Fibroblast of skin of right biceps (primary cell): ENCODE measurements around the gene IL20RA.
"Not testable (repeated sequence)": the region's sequence is repeated elsewhere in the genome, so short reads cannot be mapped to it uniquely, and the experiment has no call there.

ENCODE experiments used
- DNase-seq: peaks from one replicate; pipeline ENCODE4 v3.0.0-alpha.2; 2013

Gene IL20RA

GRCh38 chr6:137002505-137002904 lies 42.3 kb downstream of the IL20RA start:
- DNase-seq = no peak

DNA sequence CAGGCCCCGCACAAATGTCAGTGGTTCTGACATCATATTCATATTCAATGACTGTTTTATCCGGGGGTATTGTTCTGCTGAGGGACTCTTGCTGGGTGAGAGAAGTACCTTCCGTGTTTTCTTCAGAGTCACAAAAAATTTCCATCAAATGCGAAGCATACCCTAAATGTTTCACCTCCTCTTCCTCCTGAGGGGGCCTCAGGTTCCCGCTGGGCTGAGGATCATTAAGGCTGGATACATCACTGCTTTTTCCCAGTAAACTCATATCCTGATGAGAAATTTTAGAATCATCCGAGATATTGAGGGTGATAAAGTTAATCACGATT lies 42.8 kb downstream of the IL20RA start:
- DNase-seq = no peak

- DNase-seq = no peak
Observed at GRCh38 chr6:137001299-137001976, 43.3 kb downstream of the IL20RA start.

- no peak for DNase-seq
Observed at GRCh38 chr6:137000825-137001224, 43.9 kb downstream of the IL20RA start.

GRCh38 chr6:136995521-136995920 lies 49.2 kb downstream of the IL20RA start:
- DNase-seq = no peak

- DNase-seq = no peak
Observed at GRCh38 chr6:136994782-136995181, 50.0 kb downstream of the IL20RA start.

- no peak for DNase-seq
Observed at GRCh38 chr6:136992113-136992512, 52.7 kb downstream of the IL20RA start.

- DNase-seq = no peak
Observed at GRCh38 chr6:136991646-136992045, 53.1 kb downstream of the IL20RA start.

DNA sequence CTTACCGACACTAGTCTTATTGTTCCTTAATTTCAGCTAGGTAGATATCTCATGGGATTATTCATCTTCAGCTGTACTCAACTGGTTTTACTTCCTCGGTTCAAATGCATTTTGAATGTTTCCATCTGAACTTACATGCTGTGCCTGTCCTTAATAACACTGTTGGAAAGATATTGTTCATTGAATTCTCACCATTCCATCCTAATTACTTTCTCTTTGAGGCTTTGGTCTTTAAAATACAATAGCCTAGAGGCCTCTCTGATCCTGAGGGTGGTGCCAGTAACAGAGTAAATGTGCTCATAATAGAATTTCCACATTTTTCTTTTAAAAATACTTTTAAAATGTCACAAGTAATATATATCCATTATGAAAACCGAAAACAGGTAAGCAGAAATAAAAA lies 54.0 kb downstream of the IL20RA start:
- no peak for DNase-seq

GRCh38 chr6:136990242-136990578 lies 54.6 kb downstream of the IL20RA start:
- DNase-seq = no peak

- no peak for DNase-seq
Observed at GRCh38 chr6:136989571-136990241, 55.1 kb downstream of the IL20RA start.

- no peak for DNase-seq
Observed at GRCh38 chr6:136987526-136987925, 57.2 kb downstream of the IL20RA start.

GRCh38 chr6:136985502-136985901 lies 59.3 kb downstream of the IL20RA start:
- no peak for DNase-seq

GRCh38 chr6:136984578-136984977 lies 60.2 kb downstream of the IL20RA start:
- DNase-seq = no peak

- DNase-seq = no peak
Observed at GRCh38 chr6:136983687-136984086, 61.1 kb downstream of the IL20RA start.

DNA sequence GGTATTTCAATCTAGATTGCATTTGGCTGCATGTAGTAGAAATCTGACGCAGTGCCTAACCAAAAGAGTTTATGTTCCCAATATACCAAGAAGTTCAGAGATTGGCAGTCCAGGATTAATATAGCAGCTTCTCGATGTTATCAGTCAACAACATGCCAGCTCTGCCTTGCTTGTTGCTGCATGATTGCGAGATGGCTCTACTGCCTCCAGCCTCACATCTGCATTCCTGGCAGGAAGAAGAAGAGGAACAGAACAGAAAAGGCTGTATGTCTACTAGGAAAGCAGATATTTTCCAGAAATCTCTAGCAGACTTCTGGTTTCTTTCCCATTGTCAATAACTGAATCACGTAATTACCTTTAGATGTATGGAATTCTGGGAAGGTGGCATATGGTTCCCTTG lies 61.8 kb downstream of the IL20RA start:
- no peak for DNase-seq

GRCh38 chr6:136980070-136980469 lies 64.7 kb downstream of the IL20RA start:
- DNase-seq = no peak

DNA sequence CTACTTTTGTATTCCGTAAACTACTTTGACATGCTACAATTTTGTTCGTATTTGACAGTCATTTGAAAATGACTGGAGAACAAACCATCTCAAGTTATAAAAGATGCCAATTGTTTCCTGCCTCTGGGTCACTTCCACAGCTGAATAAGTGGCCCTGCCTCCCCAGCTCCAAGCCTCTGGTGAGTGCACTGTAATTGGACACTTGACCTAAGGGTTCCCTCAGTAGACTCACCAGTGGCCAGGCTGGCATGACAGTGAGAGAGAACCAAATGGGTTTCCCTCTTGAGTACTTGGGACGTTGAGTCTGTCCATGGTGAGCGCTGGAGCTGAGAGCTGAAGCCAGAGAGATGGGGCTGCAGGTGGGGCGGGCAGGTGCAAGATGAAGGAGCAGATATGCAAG lies 65.6 kb downstream of the IL20RA start:
- DNase-seq = no peak

- DNase-seq = no peak
Observed at GRCh38 chr6:136977075-136977474, 67.7 kb downstream of the IL20RA start.

DNA sequence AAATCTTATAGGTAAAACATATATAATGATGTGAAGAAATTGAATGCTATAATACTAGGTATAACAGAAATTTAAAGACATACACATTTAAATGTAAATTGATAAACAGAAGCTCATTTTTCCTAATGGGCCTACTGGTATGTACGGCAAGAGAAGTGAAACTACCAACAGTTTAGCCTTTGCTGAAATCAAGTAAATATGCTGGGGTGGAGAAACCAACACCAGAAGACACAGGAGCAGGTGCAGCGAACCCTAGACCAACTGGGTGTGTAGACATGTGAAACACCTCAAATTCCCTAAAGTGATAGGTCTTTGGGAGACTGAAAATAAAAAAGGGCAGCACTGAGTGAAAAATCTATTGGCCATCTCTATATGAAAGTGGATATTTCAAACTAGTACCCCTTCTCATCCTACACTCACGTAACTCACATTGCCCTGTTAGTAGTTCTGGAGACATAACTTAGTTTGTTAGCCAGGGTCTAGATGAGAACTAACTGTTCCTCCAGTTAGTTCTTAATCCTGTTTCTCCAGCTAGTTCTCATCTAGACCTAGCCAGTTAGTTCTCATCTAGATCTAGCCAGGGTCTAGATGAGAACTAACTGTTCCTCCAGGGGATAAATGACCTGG lies 69.6 kb downstream of the IL20RA start:
- DNase-seq = no peak

- DNase-seq = not testable (repeated sequence)
Observed at GRCh38 chr6:136973781-136974180, 71.0 kb downstream of the IL20RA start.

DNA sequence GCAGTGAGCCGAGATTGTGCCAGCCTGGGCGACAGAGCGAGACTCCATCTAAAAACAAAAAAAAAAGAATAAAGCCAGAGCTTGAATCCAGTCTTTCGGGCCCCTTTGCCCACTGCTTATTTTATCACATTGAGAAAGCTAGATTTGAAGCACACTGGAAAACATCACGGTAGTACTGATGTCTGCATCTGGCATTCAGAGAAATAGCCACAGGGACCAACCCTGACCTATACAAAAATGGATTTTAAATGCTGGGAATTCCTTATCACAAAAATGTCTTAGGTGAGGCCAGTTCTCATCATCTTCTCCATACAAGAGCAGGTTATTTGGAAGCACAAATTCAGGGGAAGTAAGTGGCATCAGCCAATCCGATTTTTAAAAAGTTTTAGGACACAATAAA lies 73.2 kb downstream of the IL20RA start:
- DNase-seq = no peak

- DNase-seq = no peak
Observed at GRCh38 chr6:136969930-136970329, 74.8 kb downstream of the IL20RA start.

GRCh38 chr6:136969433-136969832 lies 75.3 kb downstream of the IL20RA start:
- DNase-seq = no peak

- DNase-seq = no peak
Observed at GRCh38 chr6:136968837-136969236, 75.9 kb downstream of the IL20RA start.
